Neural cell (in vitro differentiated cells): ENCODE data around the gene HEYL. TPM values are rescaled to one million over a fixed set of nuclear protein-coding genes. Genes with fewer than 3 reads are reported as not detected.

Experiments
- H2AFZ ChIP-seq: fragments of 200-600, 300-800 bp; sonication (generic), shearing (Covaris generic); 2 replicates; pipeline ENCODE4 v1.6.0; 2014; ENCODE audit warnings: low read depth, mild to moderate bottlenecking, antibody characterized with exemption, low read length, moderate library complexity
- H3F3A ChIP-seq: fragments of 200-600 bp; shearing (Covaris generic); 2 replicates; pipeline ENCODE4 v1.6.1; 2016; ENCODE audit warnings: mild to moderate bottlenecking, moderate library complexity, mixed read lengths, antibody characterized with exemption, low read length; ENCODE audit not compliant: insufficient read depth, poor library complexity, severe bottlenecking
- H3K27ac ChIP-seq: fragments of 200-600, 300-800 bp; sonication (generic), shearing (Covaris generic); 2 replicates; pipeline ENCODE4 v1.5.1; 2014; ENCODE audit warnings: mild to moderate bottlenecking, low read length, moderate library complexity
- H3K27me3 ChIP-seq: fragments of 300-800, 200-600 bp; sonication (generic), shearing (Covaris generic); 2 replicates; pipeline ENCODE4 v1.6.0; 2014; ENCODE audit warnings: mild to moderate bottlenecking, low read depth, low read length, moderate library complexity; ENCODE audit not compliant: insufficient read depth
- H3K36me3 ChIP-seq: fragments of 300-800, 200-600 bp; sonication (generic), shearing (Covaris generic); 2 replicates; pipeline ENCODE4 v1.5.1; 2014; ENCODE audit warnings: mild to moderate bottlenecking, antibody characterized with exemption, low read length, moderate library complexity; ENCODE audit not compliant: insufficient read depth
- H3K4me2 ChIP-seq: fragments of 300-800, 200-600 bp; sonication (generic), shearing (Covaris generic); 2 replicates; pipeline ENCODE4 v1.6.0; 2014; ENCODE audit warnings: mild to moderate bottlenecking, low read length
- H3K4me3 ChIP-seq: fragments of 300-800, 200-600 bp; sonication (generic), shearing (Covaris generic); 2 replicates; pipeline ENCODE4 v1.5.1; 2014; ENCODE audit warnings: mild to moderate bottlenecking, low read length, moderate library complexity
- H3K79me2 ChIP-seq: fragments of 200-600 bp; shearing (Covaris generic); replicated peaks from 2 replicates; pipeline ENCODE4 v1.6.0; 2014; ENCODE audit warnings: mild to moderate bottlenecking, low read length, moderate library complexity; ENCODE audit not compliant: insufficient read depth
- H3K9ac ChIP-seq: fragments of 300-800, 200-600 bp; sonication (generic), shearing (Covaris generic); 2 replicates; pipeline ENCODE4 v1.6.1; 2016; ENCODE audit warnings: mild to moderate bottlenecking, low read length, mixed read lengths
- H3K9me2 ChIP-seq: fragments of 200-600 bp; shearing (Covaris generic); 2 replicates; pipeline ENCODE4 v1.6.1; 2016; ENCODE audit warnings: mild to moderate bottlenecking, low read length, mixed read lengths; ENCODE audit not compliant: insufficient read depth
- H3K9me3 ChIP-seq: fragments of 200-600, 300-800 bp; sonication (generic), shearing (Covaris generic); 2 replicates; pipeline ENCODE4 v1.6.1; 2016; ENCODE audit warnings: mild to moderate bottlenecking, mixed run types, low read length, moderate library complexity, mixed read lengths
- H4K20me1 ChIP-seq: fragments of 200-600 bp; shearing (Covaris generic); 2 replicates; pipeline ENCODE4 v1.6.1; 2016; ENCODE audit warnings: mild to moderate bottlenecking, mixed run types; ENCODE audit not compliant: insufficient read depth
- CTCF ChIP-seq: fragments of 450-650 bp; IDR thresholded peaks from 2 replicates; pipeline ENCODE4 v1.5.1; 2014; ENCODE audit warnings: antibody characterized with exemption, mild to moderate bottlenecking, moderate library complexity; ENCODE audit not compliant: poor library complexity, severe bottlenecking
- EP300 ChIP-seq: fragments of 450-650 bp; conservative IDR thresholded peaks from 2 replicates; pipeline ENCODE4 v1.6.1; 2014; ENCODE audit warnings: antibody characterized with exemption, mild to moderate bottlenecking, moderate library complexity; ENCODE audit not compliant: poor library complexity, severe bottlenecking
- EZH2 ChIP-seq: fragments of 200-600, 300-800 bp; shearing (Covaris generic), sonication (generic); IDR thresholded peaks from 2 replicates; pipeline ENCODE4 v1.6.1; 2014; ENCODE audit warnings: antibody characterized with exemption, low read length, borderline replicate concordance, mild to moderate bottlenecking; ENCODE audit not compliant: insufficient read depth, poor library complexity, severe bottlenecking
- MXI1 ChIP-seq: fragments of 450-650 bp; conservative IDR thresholded peaks from 2 replicates; pipeline ENCODE4 v1.6.1; 2014; ENCODE audit warnings: antibody characterized with exemption, mild to moderate bottlenecking; ENCODE audit not compliant: poor library complexity, severe bottlenecking
- POLR2AphosphoS5 ChIP-seq: IDR thresholded peaks from 2 replicates; pipeline ENCODE4 v1.6.1; 2012
- RAD21 ChIP-seq: fragments of 450-650 bp; conservative IDR thresholded peaks from 2 replicates; pipeline ENCODE4 v1.6.1; 2014; ENCODE audit warnings: antibody characterized with exemption, mild to moderate bottlenecking, moderate library complexity
- REST ChIP-seq: IDR thresholded peaks from 2 replicates; pipeline ENCODE4 v1.6.1; 2012; ENCODE audit warnings: borderline replicate concordance
- SMC3 ChIP-seq: fragments of 450-650 bp; conservative IDR thresholded peaks from 2 replicates; pipeline ENCODE4 v1.6.1; 2014; ENCODE audit warnings: antibody characterized with exemption, mild to moderate bottlenecking, moderate library complexity; ENCODE audit not compliant: poor library complexity
- TAF1 ChIP-seq: IDR thresholded peaks from 2 replicates; pipeline ENCODE4 v1.6.1; 2012; ENCODE audit warnings: low read depth
- polyA plus RNA-seq: library from polyadenylated mRNA; depleted of rRNA; stranded (reverse); fragments of >200 nt; gene quantifications from 2 replicates; pipeline ENCODE4 v1.2.3, GENCODE V29; 2014

HEYL gene
- polyA plus RNA-seq, 1 donor from 2014 or later = not detected

DNA sequence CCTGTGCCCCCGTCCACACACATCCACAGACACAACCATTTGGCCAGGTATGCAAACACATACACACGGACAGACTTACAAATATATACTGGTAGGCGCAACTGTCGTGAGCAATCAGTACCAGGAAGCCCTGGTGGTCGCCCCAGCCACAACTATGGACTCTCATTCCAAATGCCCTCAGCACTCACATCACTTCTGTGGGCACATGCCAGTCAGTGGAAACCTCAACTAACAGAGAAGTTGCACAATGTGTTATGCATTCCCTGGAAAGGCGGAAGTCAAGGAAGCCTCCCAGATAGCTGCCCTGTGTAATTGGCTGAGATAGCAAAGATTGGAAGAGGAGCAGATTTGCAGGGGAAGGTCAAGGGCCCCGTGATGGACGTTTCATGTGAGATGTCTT is 1.4 kb upstream of the HEYL start:
- no peaks in the 10 kb centered on the region for H3K36me3 ChIP-seq
- H3K9me2 ChIP-seq = no peaks in the 10 kb centered on the region
- H4K20me1 ChIP-seq = no peaks in the 10 kb centered on the region
- H2AFZ ChIP-seq = no peak overlapping the region
- no peak overlapping the region for H3K4me2 ChIP-seq
- no peaks in the 10 kb centered on the region for H3F3A ChIP-seq
- no peak overlapping the region for H3K27ac ChIP-seq
- H3K9ac ChIP-seq = no peak overlapping the region
- H3K27me3 ChIP-seq = peaks cover 38% of the 10 kb centered on the region
- TF ChIP-seq SMC3 (no peak), REST (no peak), MXI1 (no peak), TAF1 (no peak), POLR2AphosphoS5 (no peak), RAD21 (no peak), CTCF (no peak), EP300 (no peak), EZH2 (no peak)
- no peaks in the 10 kb centered on the region for H3K79me2 ChIP-seq
- H3K4me3 ChIP-seq = no peak overlapping the region
- H3K9me3 ChIP-seq = no peaks in the 10 kb centered on the region

DNA sequence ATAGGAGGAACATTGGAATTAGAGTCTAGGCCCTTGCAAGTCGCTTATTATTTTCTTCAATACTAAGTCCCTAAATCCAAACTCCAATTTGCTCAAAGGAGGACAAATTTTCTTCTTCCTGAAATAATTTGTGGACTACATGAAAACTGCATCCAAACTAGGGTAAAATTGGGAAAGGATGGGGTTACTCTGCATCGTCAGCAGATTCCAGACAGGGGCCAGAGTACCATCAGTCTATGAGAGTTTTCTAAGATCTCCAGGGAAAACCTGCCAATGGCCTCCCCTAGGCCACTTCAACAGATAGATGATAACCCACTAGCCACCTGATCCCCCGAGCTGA is 508 bp downstream of the HEYL start:
- no peak for TF ChIP-seq CTCF
- TF ChIP-seq RAD21 = no peak
- TF ChIP-seq REST = no peak
- TF ChIP-seq EP300 = no peak
- no peak for TF ChIP-seq POLR2AphosphoS5
- no peak for TF ChIP-seq SMC3
- TF ChIP-seq MXI1 = no peak
- no peak for TF ChIP-seq EZH2
- no peak for TF ChIP-seq TAF1
- Histone ChIP-seq H2AFZ (no peak overlapping the region), H3K27me3 (peaks cover 38% of the 10 kb centered on the region), H3K9me2 (no peaks in the 10 kb centered on the region), H3K4me2 (no peak overlapping the region), H3F3A (no peaks in the 10 kb centered on the region), H3K9ac (no peak overlapping the region), H4K20me1 (no peaks in the 10 kb centered on the region), H3K36me3 (no peaks in the 10 kb centered on the region), H3K4me3 (no peak overlapping the region), H3K27ac (no peak overlapping the region), H3K79me2 (no peaks in the 10 kb centered on the region), H3K9me3 (no peaks in the 10 kb centered on the region)
